Stimulated activated CD8-positive, alpha-beta memory T cell treated with anti-CD3 and anti-CD28 coated beads, Interleukin-15, amount 100 ng/mL, for 4 hours (primary cell): Measurements from ENCODE around the gene PLCL2.

Experiments used
- DNase-seq, 2 donors: peaks; one replicate each; pipeline ENCODE4 v3.0.0-alpha.2; 2020; ENCODE audit warnings: low read depth in 2 of 2

PLCL2 gene

DNA sequence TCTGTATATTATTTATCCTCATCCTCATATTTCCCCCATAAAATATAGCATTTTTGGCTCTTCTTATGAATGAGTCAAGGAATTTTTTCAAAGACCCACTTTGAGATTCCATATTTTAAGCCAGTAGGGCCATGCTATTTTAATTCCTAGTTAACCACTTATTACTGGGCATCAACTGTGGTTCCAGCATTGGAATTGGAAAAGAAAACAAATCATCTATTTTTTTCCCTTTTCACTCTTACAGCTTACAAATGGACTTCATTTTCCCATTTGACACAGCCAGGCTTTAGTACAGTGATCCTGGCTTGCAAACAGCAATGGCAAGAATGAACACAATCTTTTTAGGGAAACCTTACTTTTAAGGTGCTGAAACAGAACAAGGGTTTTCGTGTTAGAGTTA lies 19.4 kb upstream of the PLCL2 start:
- DNase-seq = no peak

DNA sequence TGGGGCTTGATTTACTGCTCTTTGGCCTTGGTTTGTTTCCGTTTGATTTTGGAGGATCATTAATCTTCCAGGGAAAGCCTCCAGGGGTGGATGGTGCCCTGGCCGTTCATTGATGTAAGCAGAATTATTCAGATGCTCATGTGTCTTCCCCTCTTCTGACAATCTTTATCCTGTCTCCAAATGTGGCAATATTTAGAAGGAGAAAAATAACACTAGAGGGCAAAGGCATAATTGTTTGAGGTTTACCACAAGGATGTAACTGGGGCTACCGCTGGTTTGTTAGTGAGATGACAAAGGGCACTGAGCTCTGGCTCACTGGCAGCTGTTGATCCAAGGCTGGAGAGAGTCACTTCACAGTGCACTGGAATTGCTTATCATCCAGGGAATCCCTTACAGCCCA lies 18.2 kb upstream of the PLCL2 start:
- no peak for DNase-seq

DNA sequence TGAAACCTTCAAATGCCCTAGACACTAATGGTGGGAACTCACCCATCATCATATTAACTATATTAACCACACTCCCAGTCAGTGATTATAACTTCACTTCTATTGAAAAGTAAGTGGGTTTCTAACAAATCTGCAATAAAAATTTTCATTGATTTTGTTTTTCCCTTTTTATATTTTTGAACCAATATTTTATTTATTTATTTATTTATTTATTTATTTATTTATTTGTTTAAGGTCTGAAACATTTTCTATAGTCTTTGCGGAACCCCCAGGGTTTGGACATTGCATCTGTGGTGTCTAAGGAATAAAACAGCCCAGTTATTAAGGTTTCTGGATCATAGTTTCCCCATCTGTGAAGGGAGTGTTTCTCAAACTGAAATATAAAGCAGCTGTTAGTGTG lies 16.2 kb upstream of the PLCL2 start:
- DNase-seq = no peak

DNA sequence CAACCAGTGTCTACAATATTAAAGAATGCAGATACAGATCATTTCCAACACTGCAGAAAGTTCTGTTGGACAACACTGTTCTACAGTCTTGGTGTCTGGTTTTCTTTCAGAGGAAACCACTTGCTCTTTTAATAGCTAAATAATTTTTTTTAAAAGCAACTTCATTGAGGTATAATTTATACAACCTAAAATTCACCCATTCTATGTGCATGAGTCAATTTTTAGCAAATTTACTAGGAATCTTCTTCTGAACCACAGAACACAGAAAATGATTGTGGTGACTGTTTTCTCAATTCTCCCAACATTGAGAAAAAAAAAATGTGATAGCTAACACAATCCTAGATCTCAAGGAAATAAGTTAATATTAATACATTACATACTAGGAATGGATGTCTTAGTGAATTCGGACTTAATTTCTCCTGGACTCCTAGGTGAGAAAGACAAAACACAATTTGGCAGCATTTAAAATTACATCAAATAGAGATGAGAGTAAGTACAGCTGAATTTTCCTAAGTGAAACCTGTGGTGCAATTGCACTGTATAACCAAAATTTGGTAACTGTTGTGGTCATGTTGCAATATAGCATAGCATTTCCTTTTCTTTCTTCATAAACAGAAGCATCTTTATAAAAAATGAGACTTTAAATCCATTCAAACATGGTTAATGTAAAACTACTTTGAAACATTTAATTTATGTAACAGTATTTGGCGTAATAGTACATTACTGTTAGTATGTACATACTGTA lies 15.3 kb upstream of the PLCL2 start:
- DNase-seq = no peak

DNA sequence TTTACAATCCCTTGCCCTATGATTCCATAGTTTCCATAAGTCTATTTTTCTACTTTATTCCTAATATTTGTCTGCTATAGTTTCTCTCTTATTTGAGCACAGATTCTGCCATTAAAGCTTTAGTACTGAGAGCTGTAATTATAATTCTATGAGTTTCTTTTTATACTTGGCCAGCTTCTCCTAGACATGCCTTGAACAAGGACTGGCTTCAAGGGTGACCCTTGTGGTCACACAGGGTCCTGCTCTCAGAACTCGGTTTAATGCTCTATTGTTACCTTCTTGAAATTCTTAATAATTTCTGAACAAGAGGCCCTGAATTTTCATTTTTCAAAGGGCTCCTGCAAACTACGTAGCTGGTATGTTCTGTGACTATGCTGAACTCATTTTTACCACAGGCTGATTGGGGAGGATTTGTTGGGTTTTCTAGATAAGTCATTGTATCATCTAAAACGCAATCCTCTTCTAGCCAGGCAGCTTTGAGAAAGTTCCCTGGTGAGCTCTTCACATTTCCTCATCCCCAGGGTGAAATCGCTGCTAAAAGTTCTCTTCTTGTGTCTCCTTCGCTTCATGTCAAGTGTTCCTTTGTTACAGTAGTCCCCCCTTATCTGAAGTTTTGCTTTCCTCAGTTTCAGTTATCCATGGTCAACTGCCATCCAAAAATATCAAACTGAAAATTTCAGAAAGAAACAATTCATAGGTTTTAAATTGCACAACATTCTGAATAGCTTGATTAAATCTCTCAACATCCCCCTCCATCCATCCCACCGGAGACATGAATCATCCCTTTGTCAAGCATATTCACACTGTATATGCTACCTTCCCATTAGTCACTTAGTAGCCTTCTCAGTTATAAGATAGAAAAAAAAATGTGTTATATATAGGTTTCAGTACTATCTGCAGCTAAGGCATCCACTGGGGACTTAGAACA lies 12.6 kb upstream of the PLCL2 start:
- DNase-seq = no peak

DNA sequence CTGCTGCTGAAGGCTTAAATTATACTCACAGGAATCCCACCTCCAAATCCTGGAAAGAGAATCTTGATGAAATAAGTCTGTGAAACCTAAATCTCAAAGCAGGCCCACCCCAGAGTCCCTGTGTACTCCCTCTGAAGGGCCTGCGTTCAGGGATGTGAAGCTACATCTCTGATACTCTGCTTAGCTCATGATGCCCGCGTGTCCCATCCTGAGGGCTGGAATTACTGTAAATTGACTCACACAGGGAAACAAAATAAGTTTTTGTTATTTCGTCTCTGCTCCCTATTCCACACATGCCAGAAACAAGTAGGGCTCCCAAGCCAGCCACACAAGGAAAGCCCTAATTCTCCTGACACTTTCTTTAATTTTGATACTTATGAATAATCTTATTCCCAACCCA lies 10.9 kb upstream of the PLCL2 start:
- DNase-seq = no peak

DNA sequence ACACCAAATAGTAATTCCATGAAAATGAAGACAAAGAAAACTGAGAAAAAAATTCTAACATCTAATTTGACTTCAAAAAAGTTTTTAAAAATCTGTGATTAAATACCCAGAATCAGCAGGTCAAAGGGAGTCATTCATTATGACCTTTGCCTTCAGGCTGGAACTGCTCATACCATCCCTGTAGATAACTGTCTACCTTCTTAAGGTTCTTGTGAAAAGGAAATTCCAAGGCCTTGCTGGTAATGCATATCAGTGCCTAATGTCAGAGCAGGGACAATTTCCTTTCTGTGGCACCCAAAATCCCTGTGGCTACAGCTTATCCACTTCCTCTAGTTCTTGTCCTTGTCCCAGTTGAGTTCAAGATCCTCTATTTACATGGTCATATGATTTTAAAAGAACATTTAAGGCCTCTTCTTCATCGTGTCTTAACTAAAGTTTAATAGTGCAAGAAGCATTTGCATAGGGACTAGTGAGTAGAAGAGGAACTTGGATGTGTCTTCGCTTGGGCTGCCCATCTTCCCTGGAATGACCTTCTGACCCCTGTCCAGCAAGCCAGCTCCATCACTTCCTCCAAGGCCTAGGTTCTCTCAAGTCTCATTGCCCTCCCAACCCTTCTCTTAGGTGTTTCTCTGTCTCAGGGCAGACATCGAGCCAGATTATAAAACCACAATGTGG lies 8.7 kb upstream of the PLCL2 start:
- no peak for DNase-seq

- no peak for DNase-seq
These were observed 7.2 kb upstream of the PLCL2 start for GRCh38 chr3:16877505-16877904.

DNA sequence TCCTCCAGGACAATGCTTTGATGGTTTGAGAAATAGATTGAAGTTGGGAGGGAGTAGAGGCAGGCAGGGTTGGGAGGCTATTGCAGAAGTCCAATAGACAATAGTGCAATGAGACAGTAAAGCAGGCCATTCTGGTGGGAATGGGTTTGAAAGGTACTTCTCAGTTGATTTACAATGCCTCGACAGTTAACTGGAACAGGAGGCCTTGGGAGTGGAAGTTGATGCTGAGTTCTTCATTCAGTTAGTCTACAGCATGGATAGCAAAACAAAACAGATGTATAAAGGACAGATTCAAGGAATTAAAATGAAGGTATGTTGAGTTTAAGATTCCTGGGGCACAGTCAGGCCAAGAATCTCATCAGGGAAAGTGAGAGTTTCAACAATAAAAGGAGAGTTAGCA lies 6.8 kb upstream of the PLCL2 start:
- DNase-seq = no peak

DNA sequence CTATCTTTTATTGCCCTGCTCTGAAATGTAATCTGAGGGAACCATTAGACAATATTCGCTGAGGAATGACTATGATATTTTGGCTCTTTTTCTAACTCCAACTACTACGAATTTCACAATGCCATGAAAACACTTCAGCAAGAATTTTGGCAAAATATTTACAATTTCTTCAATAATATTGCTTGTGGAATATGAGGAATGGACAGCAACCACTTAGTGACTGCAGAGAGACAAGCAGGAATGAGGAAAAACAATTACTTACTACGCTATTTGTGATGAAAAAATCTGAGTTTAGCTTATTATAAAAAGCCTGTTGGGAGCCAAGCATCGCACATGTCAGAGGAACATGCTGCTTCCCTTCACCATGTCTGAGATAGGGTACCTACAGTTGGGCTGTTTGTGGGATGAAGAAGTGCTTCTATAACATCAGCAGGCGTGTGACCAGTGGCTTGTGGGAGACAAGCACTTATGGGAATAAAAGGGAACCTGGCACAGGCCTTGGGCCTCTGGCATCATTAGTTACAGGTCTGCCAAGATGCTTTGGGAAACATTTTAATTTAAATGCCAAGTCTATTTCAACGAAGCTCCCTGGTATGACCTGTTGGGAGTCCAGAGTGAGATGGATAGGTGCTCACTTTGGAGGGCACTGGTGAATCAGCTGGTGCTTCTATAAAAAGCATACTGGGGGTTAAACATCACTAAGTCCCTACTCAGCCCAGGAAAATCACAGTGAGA lies 2.7 kb upstream of the PLCL2 start:
- DNase-seq = no peak

DNA sequence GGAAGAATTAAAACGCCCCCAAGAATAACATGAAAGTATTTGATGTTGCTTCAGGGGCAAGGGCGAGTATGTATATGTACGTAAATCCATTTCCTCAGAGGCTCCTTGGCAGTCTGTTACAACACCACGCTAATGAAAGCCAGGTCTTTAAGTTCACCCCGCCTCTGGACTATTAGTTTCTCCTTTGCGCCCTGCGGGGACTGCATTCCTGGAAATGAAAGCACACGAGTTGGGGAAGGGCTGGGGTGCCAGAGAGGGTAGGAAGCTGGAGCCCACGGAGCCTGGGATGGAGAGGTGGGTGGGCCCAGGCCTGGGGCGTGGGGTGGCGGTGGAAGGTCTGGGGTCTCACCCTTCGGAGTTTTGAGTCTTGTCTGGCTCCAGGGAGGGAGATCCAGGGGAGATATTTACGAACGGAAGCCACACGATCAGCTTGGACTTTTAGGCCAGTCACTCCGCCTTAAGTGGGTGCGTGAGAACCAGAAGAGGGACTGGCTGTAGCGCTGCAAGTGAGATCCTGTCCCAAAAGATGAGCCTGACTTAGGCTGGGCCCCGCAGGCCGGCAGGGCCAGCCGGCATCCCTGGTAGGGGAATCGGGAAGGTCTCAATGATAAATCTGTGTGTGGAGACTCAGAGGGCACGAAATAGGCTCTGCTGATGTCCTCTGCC lies 1.6 kb upstream of the PLCL2 start:
- no peak for DNase-seq

GRCh38 chr3:16883723-16884083 lies 1.1 kb upstream of the PLCL2 start:
- DNase-seq = no peak

- peak; percentile 37 to 62 for DNase-seq
These were observed 539 bp upstream of the PLCL2 start for GRCh38 chr3:16884084-16884747.

GRCh38 chr3:16885593-16886302 lies 993 bp downstream of the PLCL2 start:
- DNase-seq = no peak

DNA sequence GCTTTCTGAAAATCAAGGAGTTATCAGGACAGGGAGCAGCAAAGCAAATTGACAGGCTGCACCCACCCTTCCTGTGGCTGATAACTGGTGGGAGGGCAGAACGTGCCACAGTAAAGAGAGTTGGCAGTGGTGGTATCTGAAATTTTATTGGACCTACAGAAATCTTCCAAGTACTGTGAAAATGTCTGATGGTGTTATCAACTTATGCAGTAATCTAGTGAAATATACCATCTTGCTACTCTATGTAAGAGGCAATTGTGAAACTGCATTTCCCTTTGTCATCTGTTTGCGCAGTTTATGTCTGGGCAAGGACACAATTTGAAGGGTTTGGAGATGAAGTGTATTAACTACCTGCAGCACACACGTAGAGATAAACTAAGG lies 1.5 kb downstream of the PLCL2 start:
- DNase-seq = no peak

- DNase-seq = no peak
These were observed 2.4 kb downstream of the PLCL2 start for GRCh38 chr3:16887130-16887529.

- DNase-seq = no peak
These were observed 3.6 kb downstream of the PLCL2 start for GRCh38 chr3:16888356-16888755.

- DNase-seq = no peak
These were observed 4.2 kb downstream of the PLCL2 start for GRCh38 chr3:16888785-16889607.

GRCh38 chr3:16890597-16891333 lies 6.0 kb downstream of the PLCL2 start:
- no peak for DNase-seq
